HG03432 (cell line): ENCODE results near the gene METTL16.
"Not testable (repeated sequence)": the region's sequence is repeated elsewhere in the genome, so short reads cannot be mapped to it uniquely, and the experiment has no call there.

Source experiments
- ATAC-seq: cut with Tn5 transposase; IDR thresholded peaks from one replicate; pipeline ENCODE4 v1.9.1; 2021; ENCODE audit warnings: mild to moderate bottlenecking, moderate library complexity; ENCODE audit not compliant: unreplicated experiment

METTL16 gene

GRCh38 chr17:2511462-2512369 lies at the start of gene METTL16:
METTL16 (minus strand) TSS chr17:2511888; CDS start chr17:2502331, 9,557 bp downstream.
- peak; percentile 98 for ATAC-seq

GRCh38 chr17:2560658-2561057 lies 49.0 kb upstream of the METTL16 start:
- no peak for ATAC-seq

GRCh38 chr17:2551928-2552327 lies 40.2 kb upstream of the METTL16 start:
- ATAC-seq: no peak

- no peak for ATAC-seq
These were observed 39.8 kb upstream of the METTL16 start for GRCh38 chr17:2551493-2551892.

GRCh38 chr17:2549392-2550211 lies 37.9 kb upstream of the METTL16 start:
- no peak for ATAC-seq

GRCh38 chr17:2548026-2548425 lies 36.3 kb upstream of the METTL16 start:
- ATAC-seq: not testable (repeated sequence)

GRCh38 chr17:2547176-2547575 lies 35.5 kb upstream of the METTL16 start:
- ATAC-seq: no peak

GRCh38 chr17:2545393-2545792 lies 33.7 kb upstream of the METTL16 start:
- ATAC-seq: no peak

- no peak for ATAC-seq
These were observed 30.8 kb upstream of the METTL16 start for GRCh38 chr17:2542456-2542855.

- no peak for ATAC-seq
These were observed 30.4 kb upstream of the METTL16 start for GRCh38 chr17:2542056-2542455.

GRCh38 chr17:2537579-2537978 lies 25.9 kb upstream of the METTL16 start:
- not testable (repeated sequence) for ATAC-seq

- ATAC-seq: no peak
These were observed 20.5 kb upstream of the METTL16 start for GRCh38 chr17:2532146-2532720.

- ATAC-seq: not testable (repeated sequence)
These were observed 19.7 kb upstream of the METTL16 start for GRCh38 chr17:2531243-2531954.

GRCh38 chr17:2521775-2522410 lies 10.2 kb upstream of the METTL16 start:
- not testable (repeated sequence) for ATAC-seq

- ATAC-seq: no peak
These were observed 9.6 kb upstream of the METTL16 start for GRCh38 chr17:2521257-2521656.

GRCh38 chr17:2517539-2517938 lies 5.9 kb upstream of the METTL16 start:
- ATAC-seq: no peak

GRCh38 chr17:2511138-2511461 lies 588 bp downstream of the METTL16 start:
- no peak for ATAC-seq

GRCh38 chr17:2510559-2510958 lies 1.1 kb downstream of the METTL16 start:
- ATAC-seq: no peak

- no peak for ATAC-seq
These were observed 3.7 kb downstream of the METTL16 start for GRCh38 chr17:2508035-2508434.

GRCh38 chr17:2507015-2507414 lies 4.7 kb downstream of the METTL16 start:
- not testable (repeated sequence) for ATAC-seq
